ENCODE measurements around the gene GOLGA3. TPM values are rescaled to one million over a fixed set of nuclear protein-coding genes. Genes with fewer than 3 reads are reported as not detected.

GOLGA3 gene
- total RNA-seq, 1 experiment from 2014 or later, result 24.7 TPM

DNA sequence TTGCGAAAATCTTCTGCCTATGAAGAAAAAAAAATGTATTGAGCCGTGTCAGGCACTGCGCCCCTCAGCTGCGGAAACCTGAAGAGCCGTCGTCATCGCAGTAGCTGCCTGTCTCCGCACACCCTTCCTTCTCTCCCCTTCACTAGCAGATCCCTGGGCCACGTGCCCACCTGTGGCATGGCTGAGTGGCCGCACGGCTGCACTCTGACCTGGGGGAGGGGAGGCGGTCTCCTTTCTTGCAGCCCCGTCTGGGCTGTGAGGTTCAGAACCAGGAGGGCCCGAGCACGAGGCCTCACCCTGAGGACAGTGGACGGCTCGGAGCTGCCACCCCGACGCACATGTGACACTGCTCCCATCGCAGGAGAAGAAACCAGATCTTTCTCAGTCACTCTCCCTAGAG is 93.2 kb downstream of the GOLGA3 start:
- in situ Hi-C loops (cut with HindIII; ENCODE audit: low sequenced_read_pairs), result no loop called here
- no peak for DNase-seq (ENCODE audit: low spot score)

DNA sequence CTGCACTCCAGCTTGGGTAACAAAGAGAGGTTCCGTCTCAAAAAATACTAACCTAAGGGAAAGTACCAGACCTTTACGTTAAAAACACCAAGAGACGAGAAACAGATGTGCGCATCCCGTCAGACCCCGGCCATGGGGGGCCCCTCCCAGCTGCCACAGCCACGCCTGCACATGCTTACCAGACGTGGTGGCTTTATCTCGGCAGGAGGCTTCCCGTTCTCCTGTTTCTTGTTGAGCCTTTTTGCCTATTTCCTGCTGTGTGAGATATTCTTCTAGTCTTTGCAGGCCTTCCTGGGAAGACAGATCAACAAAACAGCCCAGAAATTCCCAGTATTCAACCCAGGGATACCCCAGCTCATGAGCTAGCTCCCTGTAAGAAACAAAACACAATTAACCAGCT is 94.5 kb downstream of the GOLGA3 start:
- in situ Hi-C loops (cut with HindIII; ENCODE audit: low sequenced_read_pairs), result no loop called here

DNA sequence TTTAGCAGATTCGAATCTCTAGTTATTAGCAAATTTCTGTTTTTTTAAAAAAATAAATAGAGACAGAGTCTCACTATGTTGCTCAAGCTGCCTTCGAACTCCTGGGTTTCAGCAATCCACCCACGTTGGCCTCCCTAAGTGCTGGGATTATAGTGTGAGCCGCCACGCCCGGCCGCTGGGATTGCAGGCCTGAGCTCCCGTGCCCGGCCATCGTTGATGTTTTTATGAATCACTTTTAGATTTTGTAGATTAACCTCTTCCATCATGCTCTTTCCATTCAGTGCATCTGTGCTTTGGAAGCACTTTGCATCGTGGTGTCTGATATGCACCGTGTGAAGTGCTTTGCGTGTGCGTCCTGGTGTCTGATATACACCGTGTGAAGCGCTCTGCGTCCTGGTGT is 97.1 kb downstream of the GOLGA3 start:
- in situ Hi-C loops (cut with HindIII; ENCODE audit: low sequenced_read_pairs), result no loop called here

More for the DNA sequence above, 94.5 kb downstream of the GOLGA3 start:
- DNase-seq (ENCODE audit: low spot score), result no peak

GRCh38 chr12:132730353-132730752 is 98.3 kb downstream of the GOLGA3 start:
- no peak for DNase-seq (ENCODE audit: low spot score)
- in situ Hi-C loops (cut with HindIII; ENCODE audit: low sequenced_read_pairs), result no loop called here

More for the DNA sequence above, 97.1 kb downstream of the GOLGA3 start:
- no peak for DNase-seq (ENCODE audit: low spot score)

GRCh38 chr12:132729541-132730320 is 98.9 kb downstream of the GOLGA3 start:
- in situ Hi-C loops (cut with HindIII; ENCODE audit: low sequenced_read_pairs), result no loop called here
- peak; percentile 60 for DNase-seq (ENCODE audit: low spot score)

GRCh38 chr12:132728502-132728901 is 100.2 kb downstream of the GOLGA3 start:
- DNase-seq (ENCODE audit: low spot score), result no peak
- in situ Hi-C loops (cut with HindIII; ENCODE audit: low sequenced_read_pairs), result no loop called here

DNA sequence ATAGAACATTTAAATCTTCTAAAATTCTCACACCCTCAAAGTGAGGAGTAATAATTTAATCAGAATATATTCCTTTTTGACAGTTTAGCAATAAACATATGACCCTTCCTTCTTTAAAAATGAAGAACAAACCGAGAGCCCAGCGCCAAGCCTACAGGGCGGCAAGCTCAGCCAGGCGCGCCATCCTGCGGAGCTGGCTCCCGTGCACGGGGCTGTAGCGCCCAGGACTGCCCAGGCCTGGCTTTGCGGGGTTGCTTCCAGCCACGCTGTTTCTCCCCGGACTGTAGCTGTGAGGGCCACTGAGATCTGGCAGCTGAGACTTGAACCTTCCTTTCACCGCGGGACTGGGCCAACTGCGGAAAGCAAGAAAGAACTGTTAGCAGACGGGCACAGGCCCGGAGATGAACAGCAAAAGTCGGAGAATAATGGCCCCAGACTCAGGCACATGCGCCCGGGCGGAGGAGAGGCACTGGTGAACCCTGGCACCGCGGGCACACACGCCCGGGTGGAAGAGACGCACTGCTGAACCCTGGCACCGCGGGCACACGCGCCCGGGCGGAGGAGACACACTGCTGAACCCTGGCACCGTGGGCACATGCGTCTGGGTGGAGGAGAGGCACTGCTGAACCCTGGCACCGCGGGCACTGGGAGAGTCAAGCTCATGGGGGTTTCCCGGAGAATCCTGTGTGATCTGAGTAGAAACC is 101.4 kb downstream of the GOLGA3 start:
- in situ Hi-C loops (cut with HindIII; ENCODE audit: low sequenced_read_pairs), result no loop called here
- no peak for DNase-seq (ENCODE audit: low spot score)

GRCh38 chr12:132726386-132726785 is 102.3 kb downstream of the GOLGA3 start:
- in situ Hi-C loops (cut with HindIII; ENCODE audit: low sequenced_read_pairs), result no loop called here
- DNase-seq (ENCODE audit: low spot score), result no peak

GRCh38 chr12:132724506-132725241 is 104.0 kb downstream of the GOLGA3 start:
- in situ Hi-C loops (cut with HindIII; ENCODE audit: low sequenced_read_pairs), result no loop called here

GRCh38 chr12:132723764-132724140 is 104.9 kb downstream of the GOLGA3 start:
- no peak for DNase-seq (ENCODE audit: low spot score)
- in situ Hi-C loops (cut with HindIII; ENCODE audit: low sequenced_read_pairs), result no loop called here

More at GRCh38 chr12:132724506-132725241, 104.0 kb downstream of the GOLGA3 start:
- peak; percentile 20 for DNase-seq (ENCODE audit: low spot score)

DNA sequence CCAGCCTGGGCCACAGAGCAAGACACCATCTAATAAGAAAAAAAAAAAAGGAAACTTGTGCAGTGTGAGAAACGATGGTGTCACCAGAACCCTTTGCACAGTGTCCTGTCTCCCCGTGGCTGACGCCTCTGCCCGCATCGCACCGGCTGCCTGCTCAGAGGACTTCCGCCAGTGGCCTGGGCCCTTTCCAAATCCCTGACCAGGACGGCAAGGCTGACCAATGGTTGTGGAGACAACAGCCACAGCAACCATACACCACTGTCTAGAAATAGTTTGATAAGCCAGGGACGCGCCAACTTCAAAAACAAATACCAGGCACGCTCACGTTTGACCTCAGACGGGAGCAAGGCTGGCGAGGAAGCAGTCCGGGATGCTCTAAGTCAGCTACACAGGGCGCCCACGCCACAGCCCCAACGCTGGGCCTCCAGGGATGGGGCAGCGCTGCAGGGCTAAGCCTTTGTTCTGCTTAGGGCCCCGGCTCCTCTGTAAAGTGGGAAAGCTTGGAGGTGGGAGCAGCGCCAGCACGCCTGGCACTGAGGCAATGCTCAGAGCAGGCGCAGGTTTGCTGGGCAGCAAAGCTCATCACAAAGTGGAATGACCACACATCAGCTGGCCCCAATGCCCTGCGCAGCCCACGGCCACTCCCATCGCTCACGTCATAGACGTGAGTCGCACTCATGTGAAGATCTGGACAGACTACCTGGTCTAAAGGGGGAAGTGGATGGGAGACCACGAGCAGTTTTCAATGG is 105.5 kb downstream of the GOLGA3 start:
- no peak for DNase-seq (ENCODE audit: low spot score)
- in situ Hi-C loops (cut with HindIII; ENCODE audit: low sequenced_read_pairs), result no loop called here

DNA sequence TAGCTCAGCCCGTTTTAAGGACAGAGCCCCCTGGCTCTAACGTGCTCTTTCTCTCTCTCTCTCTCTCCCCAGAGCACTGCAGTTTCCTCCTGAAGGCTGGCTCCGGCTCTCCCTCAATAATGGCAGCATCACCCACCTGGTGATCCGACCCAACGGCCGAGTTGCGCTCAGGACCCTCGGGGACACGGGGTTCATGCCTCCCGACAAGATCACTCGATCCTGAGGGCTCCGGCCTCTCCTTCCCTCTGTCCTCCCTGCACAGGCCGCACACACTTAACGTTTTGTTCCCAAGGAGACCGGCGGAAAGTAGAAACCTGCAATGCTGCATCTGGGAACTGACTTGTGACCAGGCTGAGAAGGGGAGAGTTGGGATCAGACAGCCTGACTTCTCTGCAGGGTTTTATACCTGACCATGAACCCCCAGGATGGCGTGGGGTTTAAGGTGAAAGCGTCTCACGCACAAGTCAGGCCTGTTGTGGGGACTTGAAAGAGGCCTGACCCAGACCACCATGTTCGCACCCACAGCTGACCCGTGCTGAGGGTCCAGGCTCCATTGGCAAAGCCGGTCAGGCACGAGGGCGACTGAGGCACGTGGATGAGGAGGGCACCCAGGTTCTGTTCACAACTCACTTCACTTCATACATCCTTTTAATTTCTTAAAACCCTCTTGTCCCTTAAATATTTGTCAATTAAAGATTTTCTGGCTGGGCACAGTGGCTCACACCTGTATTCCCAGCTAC is 107.9 kb downstream of the GOLGA3 start:
- DNase-seq (ENCODE audit: low spot score), result no peak
- in situ Hi-C loops (cut with HindIII; ENCODE audit: low sequenced_read_pairs), result no loop called here

GRCh38 chr12:132719954-132720324 is 108.7 kb downstream of the GOLGA3 start:
- in situ Hi-C loops (cut with HindIII; ENCODE audit: low sequenced_read_pairs), result no loop called here
- no peak for DNase-seq (ENCODE audit: low spot score)

GRCh38 chr12:132719141-132719953 is 109.3 kb downstream of the GOLGA3 start:
- no peak for DNase-seq (ENCODE audit: low spot score)
- in situ Hi-C loops (cut with HindIII; ENCODE audit: low sequenced_read_pairs), result no loop called here
